Stimulated activated CD8-positive, alpha-beta memory T cell treated with anti-CD3 and anti-CD28 coated beads, Interleukin-4, amount 100 ng/mL, for 1 hour (primary cell): ENCODE measurements around the gene SORBS1.

Experiments used
- DNase-seq, 2 donors: peaks; one replicate each; pipeline ENCODE4 v3.0.0-alpha.2; 2020; ENCODE audit warnings: low read depth in 2 of 2, low spot score in 1 of 2

Gene SORBS1

DNA sequence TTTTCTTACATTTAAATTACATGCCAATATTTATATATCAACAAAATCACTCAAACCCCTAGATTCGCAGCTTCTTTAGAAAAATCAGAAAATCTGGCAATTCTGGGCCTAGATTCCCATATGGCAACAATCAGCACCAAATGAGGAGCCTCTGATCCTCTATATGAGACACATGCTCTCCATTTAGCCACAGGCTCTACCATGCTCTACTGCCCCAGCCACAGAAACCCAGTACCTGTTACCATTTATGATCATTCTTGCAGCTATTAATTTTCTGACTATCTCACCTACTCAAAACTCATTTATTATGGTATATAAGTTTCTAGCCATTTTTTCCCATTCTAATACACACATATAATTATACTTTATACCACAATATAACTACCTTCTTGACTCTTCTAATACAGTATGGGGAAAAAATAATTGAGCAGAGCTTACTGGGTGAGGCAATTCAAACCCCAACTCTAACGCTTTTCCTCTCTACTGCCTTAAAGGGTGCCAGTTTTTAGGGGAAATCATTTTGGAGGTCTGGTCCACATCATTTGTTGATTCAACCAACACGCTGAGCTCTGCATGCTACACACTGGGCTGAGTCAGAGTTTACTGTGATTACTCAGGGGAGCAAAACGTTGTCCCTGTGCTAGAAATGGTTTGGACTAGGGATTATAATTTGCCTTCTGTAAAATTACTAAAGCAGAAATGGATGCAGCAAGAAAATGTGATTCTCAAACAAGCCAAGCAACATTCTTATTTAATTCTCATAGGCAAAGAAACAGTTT is 281.9 kb downstream of the SORBS1 start:
- no peak for DNase-seq

DNA sequence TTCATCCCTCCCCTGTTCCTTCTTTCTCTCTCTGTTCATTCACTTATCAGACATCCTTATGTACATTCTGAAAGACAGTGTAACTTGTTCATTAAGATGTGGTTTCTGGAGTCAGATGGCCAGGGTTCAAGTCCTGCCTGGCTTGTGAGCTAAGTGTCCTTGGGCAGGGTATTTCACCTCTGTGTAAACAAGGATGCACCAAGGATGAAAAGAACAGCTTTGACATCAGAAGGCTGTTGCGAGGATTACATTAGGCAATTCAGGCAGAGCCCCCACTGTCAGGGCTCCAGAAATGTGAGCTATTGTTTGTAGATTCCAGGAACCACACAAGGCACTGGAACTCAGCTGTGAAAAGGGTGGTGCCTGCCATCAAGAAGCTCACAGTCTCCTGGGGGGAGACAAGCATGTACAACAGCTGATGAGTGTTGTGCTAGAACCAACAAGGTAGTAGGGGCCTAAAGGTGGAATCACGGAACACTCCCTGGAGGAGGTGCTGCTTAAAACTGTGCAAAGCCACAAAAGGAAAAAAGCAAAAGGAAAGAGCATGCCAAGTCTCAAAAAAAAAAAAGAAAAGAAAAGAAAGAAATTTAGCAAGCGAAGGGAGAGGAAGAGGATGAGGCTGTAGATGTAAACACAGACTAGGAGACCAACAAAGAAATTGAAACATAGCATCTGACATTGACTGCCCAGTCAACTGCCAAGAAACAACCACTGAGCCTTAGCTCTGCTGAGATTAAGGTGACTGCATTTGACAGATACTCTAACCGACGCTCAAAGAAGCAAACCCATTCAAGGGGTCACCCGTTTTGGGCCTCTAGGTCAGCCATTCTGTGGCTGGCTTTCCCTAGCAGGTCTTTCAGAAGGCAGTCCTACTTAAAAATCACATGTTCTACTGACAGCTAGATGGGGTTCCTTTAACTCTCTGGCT is 282.8 kb downstream of the SORBS1 start:
- DNase-seq = no peak

DNA sequence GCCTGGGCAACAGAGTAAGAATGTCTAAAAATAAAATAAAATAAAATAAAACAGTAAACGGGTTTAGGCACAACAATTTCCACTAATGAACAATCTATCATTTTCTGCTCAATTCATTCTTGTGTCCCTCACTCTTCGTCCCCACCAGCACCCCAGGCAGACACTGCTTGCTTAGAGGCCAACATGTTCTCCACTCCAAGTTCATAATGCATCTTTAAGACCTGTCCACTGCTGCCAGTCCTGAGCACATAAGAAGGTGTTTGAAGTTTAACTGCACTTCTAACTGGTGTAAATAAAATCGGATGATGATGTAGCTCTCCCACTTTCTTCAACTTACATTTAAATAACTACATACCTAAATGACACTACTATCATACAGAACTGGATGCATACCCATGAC is 283.6 kb downstream of the SORBS1 start:
- DNase-seq = no peak

DNA sequence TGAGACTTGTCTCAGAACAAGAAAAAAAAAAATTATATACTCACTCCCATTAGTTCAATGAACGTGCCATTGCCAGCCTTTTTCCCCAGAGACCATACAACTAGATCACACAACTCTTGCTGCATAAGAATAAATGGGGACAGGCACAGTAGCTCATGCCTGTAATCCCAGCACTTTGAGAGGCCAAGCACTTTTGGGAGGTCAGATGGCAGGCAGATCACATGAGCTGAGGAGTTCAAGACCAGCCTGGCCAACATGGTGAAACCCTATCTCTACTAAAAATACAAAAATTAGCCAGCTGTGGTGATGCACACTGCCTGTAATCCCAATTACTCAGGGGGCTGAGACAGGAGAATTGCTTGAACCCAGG is 284.0 kb downstream of the SORBS1 start:
- no peak for DNase-seq

DNA sequence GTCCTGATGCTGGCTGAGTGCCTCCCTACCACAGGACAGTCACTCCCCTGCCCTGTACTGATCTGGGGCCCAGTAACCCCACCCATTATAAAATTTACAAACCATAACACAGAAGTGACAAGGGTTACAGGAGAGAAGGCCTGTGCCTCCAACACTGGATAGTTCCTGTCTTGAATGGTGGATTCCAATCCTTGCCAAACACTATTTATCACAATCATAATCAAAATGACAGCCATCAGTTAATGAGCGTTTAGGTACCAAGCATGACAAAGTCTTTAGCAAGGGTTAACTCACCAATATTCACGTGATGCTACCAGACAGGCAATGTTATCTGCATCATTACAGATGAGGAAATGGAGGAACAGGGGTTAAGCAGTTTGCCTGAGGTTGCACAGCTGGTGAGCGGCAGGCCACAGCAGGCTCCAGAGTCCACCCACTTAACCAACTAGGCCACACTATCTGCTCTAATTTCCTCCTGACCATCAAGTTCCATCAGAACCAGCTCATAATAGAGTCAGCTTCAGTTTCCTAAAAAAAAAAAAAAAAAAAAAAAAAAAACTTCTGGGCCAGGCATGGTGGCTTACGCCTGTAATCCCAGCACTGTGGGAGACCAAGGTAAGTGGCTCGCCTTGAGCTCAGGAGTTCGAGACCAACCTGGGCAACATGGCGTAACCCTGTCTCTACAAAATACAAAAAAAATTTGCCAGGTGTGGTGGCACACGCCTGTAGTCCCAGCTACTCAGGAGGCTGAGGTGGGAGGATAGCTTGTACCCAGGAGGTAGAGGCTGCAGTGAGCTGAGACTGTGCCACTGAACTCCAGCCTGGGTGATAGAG is 284.6 kb downstream of the SORBS1 start:
- DNase-seq = no peak

DNA sequence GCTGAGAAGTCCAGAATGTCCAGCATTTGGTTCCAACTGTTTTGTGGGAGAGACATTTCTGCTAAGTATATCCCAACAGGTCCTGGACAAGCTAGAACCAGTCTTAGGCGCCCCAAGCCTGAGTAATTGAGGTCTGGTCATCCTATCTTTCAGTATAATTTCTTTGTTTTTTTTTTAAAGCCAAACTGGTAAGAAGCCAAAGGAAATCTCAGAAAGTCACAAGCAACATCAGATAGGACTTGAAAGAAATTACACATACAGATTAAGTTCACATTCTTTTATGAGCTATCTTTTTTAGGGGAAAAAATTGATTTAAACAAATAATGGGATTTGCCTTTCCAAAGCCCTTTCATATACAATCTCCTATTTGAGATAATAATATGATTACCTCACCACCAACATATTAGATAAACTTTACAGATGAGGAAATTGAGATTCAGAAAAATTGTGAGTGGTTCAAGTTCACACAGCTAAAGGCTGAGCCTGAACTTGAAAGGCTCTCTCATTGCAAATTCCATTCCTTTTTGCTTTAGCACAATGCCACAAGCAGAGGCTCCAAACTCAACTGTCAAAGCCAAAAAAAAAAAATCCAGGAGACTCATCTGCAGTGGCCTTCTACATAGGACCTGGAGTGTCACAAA is 285.3 kb downstream of the SORBS1 start:
- no peak for DNase-seq

DNA sequence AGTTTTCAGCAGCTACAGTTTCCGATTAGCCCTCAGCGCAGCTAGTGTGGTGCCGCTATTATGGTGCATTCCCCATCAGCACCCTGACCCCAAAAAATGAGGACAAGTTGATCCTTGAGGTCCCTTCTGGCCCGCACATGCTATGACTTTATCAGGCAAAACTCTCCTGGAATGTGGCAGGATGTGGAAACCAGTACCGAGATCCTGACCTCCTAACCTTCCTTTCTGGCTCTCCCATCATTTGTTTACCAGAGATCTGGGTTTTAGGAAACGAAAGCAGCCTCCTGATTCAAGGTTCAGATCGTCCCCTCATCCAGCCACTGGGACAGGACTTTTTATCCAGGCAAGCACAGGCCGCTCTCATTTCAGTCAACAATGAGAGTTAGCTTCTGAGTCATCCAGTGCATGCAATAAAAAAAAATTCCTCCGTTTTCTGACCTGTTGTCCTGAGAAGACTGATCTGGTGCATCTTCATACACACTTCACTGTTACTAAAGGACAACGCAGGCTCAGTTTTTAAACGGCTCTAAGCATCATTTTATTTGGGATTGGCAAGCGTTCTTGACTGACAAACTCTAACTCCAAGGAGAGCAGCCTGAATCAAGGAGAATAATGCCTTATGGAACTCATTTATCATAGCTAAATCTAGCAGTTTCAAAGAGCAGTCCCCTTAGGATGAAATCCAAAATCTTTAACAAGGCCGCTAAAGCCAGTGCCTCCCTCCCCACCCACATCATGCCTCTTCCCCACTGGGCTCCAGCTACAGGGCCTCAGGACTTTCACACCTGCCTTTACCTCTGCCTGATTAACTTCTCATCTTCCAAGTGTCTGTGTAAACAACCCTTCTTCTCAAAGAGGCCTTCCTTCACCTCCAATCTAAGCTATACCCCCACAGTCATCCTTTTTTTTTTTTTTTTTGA is 287.5 kb downstream of the SORBS1 start:
- no peak for DNase-seq

DNA sequence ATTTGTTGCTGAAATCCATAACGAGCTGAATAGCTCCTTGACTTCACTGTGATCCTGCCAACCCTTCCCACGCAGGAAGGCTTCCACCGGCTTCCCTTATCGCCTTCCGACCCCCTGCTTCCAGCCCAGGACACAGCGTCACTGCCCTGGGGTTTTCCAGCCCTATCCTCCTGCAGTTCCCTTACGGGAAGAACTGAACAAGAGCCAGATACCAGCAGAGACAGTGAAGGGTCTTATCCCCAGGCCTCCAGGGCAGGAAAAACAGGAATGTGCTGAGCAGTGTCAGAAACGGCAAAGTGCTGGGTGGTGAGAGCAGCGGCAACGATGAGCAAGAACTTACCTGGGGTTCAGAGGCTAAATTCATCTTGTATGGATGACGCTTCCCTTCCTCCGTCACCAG is 292.7 kb downstream of the SORBS1 start:
- no peak for DNase-seq

DNA sequence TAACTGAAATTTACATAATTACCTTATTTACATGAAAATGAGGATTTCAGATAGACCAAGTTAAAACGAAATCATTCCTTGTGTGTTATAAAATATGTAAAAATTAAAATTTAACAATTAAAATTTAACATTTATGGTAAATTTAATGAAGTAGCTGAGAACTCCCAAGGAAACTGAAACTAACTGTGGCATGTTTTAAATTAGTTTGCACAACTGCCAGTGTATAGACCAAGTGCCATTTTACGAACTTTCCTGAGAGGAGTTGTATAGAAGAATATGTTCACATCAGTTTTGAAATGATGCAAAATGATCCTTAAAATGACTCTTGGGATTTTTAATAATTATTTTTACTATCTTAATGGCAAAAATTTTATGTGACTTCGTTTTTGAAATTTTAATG is 293.9 kb downstream of the SORBS1 start:
- DNase-seq = no peak

DNA sequence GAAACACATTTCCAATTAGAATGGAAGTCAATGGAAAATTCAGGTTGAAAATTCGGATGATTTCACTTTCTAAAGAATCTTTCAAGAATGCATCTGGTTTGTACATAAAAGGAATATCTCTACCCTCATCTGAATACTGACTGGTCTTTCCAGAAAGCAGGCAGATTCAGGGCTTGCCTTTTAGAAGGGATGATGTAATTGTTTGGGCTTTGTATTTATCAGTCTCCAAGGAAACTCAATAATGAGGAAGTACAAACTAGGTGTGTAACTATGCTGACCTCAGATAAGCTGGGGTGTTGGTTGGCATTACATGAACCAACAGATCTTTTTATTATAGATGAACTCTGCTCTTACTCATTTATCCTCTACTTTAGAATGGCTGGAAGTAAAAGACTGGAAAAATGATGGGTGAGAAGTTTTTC is 294.5 kb downstream of the SORBS1 start:
- DNase-seq = no peak

DNA sequence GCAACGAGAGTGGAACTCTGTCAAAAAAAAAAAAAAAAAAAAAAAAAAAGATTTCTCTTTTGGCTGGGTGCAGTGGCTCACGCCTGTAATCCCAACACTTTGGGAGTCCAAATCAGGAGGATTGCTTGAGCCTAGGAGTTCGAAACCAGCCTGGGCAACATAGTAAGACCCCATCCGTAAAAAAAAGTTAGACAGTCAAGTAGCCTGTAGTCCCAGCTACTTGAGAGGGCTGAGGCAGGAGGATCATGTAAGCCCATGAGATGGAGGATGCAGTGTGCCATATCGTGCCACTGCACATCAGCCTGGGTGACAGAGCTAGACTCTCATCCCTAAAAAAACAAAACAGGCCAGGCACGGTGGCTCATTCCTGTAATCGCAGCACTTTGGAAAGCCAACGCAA is 295.6 kb downstream of the SORBS1 start:
- DNase-seq = no peak

DNA sequence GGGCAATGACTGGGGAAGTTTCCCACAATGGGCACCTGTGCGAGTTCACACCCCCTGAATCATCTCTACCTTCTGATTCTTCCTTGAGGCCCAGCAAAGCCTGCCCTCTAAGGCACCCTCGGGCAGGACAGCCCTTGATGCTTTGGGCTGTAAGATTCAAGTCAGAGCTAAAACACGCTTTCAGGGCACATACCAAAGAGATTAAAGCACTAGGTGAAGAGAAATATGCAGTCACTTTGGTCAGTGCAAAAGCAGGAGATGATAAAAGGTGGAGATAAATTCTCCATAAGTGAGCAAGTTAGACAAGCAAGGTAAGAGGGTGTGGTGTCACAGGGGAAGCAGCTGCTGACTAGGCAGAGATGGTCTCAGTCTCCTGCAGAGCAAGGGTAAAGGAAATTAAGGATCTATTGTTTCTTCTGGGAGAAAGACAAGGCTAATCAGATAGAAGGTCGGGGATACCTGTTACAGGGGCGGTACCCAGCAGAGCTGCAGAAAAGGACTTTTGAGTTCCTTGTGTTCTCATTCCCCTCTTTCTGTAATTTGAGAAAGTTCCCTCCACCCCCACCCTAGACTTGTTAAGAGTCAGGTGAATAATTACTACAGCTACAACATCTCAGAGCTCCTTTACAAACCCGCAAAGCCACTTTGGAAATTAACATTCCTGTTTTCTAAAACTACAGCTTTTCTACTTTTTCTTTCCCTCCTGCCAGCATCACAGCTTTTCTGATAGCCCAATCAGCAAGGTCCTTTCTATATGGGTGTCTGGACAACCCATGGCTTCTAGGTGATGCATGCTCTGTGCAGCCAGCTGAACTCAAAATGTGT is 296.7 kb downstream of the SORBS1 start:
- no peak for DNase-seq

DNA sequence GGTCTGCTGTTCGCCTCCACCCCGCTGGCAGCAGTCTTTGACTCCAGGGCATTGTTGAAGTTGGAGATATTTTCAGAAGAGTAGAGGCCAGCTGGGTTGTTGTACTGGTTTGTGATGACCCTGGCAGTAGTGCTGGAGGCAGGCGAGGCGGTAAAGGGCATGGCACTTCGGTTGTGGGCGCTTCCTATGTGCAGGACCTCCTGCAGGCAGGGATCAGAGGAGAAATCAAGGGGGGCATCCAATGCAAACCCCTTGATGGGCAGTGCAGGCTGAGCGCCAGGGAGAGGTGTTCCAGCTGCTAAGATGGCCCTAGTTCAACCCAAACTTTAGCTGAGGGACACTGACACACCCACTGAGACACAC is 297.3 kb downstream of the SORBS1 start:
- no peak for DNase-seq

DNA sequence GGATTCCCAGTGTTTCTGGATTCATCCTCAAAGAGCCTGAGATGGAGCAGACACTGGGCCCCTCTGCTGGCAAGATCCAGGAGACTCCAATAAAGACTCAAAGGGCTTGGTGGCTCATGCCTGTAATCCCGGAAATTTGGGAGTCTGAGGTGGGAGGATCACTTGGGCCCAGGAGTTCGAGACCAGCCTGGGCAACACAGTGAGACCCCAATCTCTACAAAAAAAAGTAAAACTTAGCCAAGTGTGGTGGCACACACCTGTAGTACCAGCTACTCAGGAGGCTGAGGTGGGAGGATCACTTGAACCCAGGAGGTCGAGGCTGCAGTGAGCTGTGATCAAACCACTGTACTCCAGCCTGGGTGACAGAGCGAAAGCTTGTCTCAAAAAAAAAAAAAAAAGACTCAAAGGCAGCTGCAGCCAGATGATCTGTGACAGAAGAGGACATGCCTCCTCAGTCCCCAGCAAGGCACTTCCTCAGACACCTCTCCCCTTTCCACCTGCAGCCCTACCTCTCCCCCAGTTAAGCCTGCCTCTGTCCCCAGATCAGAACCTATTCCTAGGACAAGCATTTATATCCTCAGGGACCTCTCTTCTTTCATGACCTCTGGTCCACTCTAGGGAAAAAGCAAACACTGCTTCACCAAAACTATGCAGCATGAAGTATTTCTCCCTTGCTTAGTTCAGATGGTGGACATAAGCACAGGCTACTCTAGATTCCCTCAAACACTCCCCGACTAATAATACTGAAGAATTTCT is 298.2 kb downstream of the SORBS1 start:
- no peak for DNase-seq

DNA sequence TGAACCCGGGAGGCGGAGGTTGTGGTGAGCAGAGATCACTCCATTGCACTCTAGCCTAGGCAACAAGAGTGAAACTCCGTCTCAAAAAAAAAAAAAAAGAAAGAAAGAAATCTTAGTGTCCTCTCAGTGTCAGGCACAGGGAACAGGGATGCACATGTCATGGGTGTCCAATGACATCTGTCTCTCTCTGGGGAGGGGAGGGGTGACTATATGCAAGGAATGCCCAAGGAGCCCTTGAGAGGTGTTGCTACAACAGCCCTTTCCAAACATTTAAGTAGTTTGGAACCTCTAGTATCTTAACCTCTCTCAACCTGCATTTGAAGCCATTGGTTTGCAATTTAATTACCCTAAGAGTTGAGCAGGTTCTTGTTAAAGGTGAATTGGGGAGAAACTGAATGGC is 299.2 kb downstream of the SORBS1 start:
- DNase-seq = no peak
